ENCODE data around the gene PLEKHO2.

The PLEKHO2 gene

GRCh38 chr15:64855205-64855975 is 13.7 kb downstream of the PLEKHO2 start:
- DNase-seq (ENCODE audit: low read depth), result no peak

- no peak for DNase-seq (ENCODE audit: low read depth)
Observed at GRCh38 chr15:64856429-64857145, 14.9 kb downstream of the PLEKHO2 start.

GRCh38 chr15:64857421-64857820 is 15.7 kb downstream of the PLEKHO2 start:
- DNase-seq (ENCODE audit: low read depth), result no peak

GRCh38 chr15:64858021-64858575 is 16.4 kb downstream of the PLEKHO2 start:
- DNase-seq (ENCODE audit: low read depth), result no peak

GRCh38 chr15:64859226-64859625 is 17.5 kb downstream of the PLEKHO2 start:
- DNase-seq (ENCODE audit: low read depth), result no peak

GRCh38 chr15:64861331-64861730 is 19.6 kb downstream of the PLEKHO2 start:
- no peak for DNase-seq (ENCODE audit: low read depth)

- no peak for DNase-seq (ENCODE audit: low read depth)
Observed at GRCh38 chr15:64861960-64862359, 20.2 kb downstream of the PLEKHO2 start.

GRCh38 chr15:64862408-64862807 is 20.7 kb downstream of the PLEKHO2 start:
- no peak for DNase-seq (ENCODE audit: low read depth)

- DNase-seq (ENCODE audit: low read depth), result no peak
Observed at GRCh38 chr15:64864068-64864467, 22.4 kb downstream of the PLEKHO2 start.

GRCh38 chr15:64865126-64865997 is 23.6 kb downstream of the PLEKHO2 start:
- DNase-seq (ENCODE audit: low read depth), result no peak

- no peak for DNase-seq (ENCODE audit: low read depth)
Observed at GRCh38 chr15:64865998-64866520, 24.3 kb downstream of the PLEKHO2 start.

GRCh38 chr15:64869501-64869900 is 27.8 kb downstream of the PLEKHO2 start:
- no peak for DNase-seq (ENCODE audit: low read depth)

GRCh38 chr15:64870353-64870752 is 28.6 kb downstream of the PLEKHO2 start:
- DNase-seq (ENCODE audit: low read depth), result no peak

- no peak for DNase-seq (ENCODE audit: low read depth)
Observed at GRCh38 chr15:64875641-64876223, 34.0 kb downstream of the PLEKHO2 start.

GRCh38 chr15:64877435-64877834 is 35.7 kb downstream of the PLEKHO2 start:
- DNase-seq (ENCODE audit: low read depth), result no peak

- DNase-seq (ENCODE audit: low read depth), result no peak
Observed at GRCh38 chr15:64878705-64879104, 37.0 kb downstream of the PLEKHO2 start.

- peak; percentile 7 for DNase-seq (ENCODE audit: low read depth)
Observed at GRCh38 chr15:64883100-64883581, 41.4 kb downstream of the PLEKHO2 start.

- DNase-seq (ENCODE audit: low read depth), result peak; percentile 73
Observed at GRCh38 chr15:64883997-64884511, 42.3 kb downstream of the PLEKHO2 start.

- no peak for DNase-seq (ENCODE audit: low read depth)
Observed at GRCh38 chr15:64884679-64885078, 43.0 kb downstream of the PLEKHO2 start.

- DNase-seq (ENCODE audit: low read depth), result no peak
Observed at GRCh38 chr15:64888336-64888735, 46.6 kb downstream of the PLEKHO2 start.

GRCh38 chr15:64891561-64891960 is 49.8 kb downstream of the PLEKHO2 start:
- no peak for DNase-seq (ENCODE audit: low read depth)
